Spleen (tissue), 11 donors: ENCODE results near the gene COL23A1. TPM values are rescaled to one million over a fixed set of nuclear protein-coding genes. Genes with fewer than 3 reads are reported as not detected.

Source experiments
- DNase-seq: peaks from one replicate; pipeline ENCODE4 v3.0.0-alpha.2; 2020
- H3K27ac ChIP-seq, 8 donors: fragments of 200-600 bp; sonication (generic) in 7 of 8; 1 replicate in 4 of 8; 2 replicates in 4 of 8; pipeline versions ENCODE4 v1.5.0 to v1.8.0; 2016 to 2021; ENCODE audit warnings: inconsistent platforms in 4 of 8, mild to moderate bottlenecking in 4 of 8, moderate library complexity in 1 of 8
- H3K27me3 ChIP-seq, 7 donors: fragments of 200-600 bp; sonication (generic) in 6 of 7; replicated peaks in 1 of 7; 1 replicate in 4 of 7; 2 replicates in 3 of 7; pipeline versions ENCODE4 v1.5.0 to v1.8.0; 2016 to 2021; ENCODE audit warnings: inconsistent platforms in 3 of 7, mild to moderate bottlenecking in 1 of 7
- H3K36me3 ChIP-seq, 6 donors: fragments of 200-600 bp; sonication (generic) in 5 of 6; 1 replicate in 4 of 6; 2 replicates in 2 of 6; pipeline versions ENCODE4 v1.5.0 to v1.8.0; 2016 to 2021; ENCODE audit warnings: inconsistent platforms in 2 of 6
- H3K4me1 ChIP-seq, 6 donors: fragments of 200-600 bp; sonication (generic) in 5 of 6; 1 replicate in 3 of 6; 2 replicates in 3 of 6; pipeline versions ENCODE4 v1.5.0 to v1.8.0; 2016 to 2021; ENCODE audit warnings: inconsistent platforms in 3 of 6
- H3K4me3 ChIP-seq, 8 donors: fragments of 200-600 bp; sonication (generic) in 7 of 8; 1 replicate in 4 of 8; 2 replicates in 4 of 8; pipeline versions ENCODE4 v1.5.0 to v1.8.0; 2016 to 2021; ENCODE audit warnings: inconsistent platforms in 4 of 8, mild to moderate bottlenecking in 4 of 8, moderate library complexity in 2 of 8
- H3K9me3 ChIP-seq, 8 donors: fragments of 200-600 bp; sonication (generic) in 7 of 8; 1 replicate in 4 of 8; 2 replicates in 4 of 8; pipeline versions ENCODE4 v1.5.0 to v1.8.0; 2016 to 2021; ENCODE audit warnings: inconsistent platforms in 4 of 8
- POLR2A ChIP-seq, 3 donors: fragments of 450-650 bp; IDR thresholded peaks; one replicate each; pipeline ENCODE4 v1.5.1; 2017; ENCODE audit warnings: antibody characterized with exemption in 3 of 3, mild to moderate bottlenecking in 1 of 3
- POLR2AphosphoS5 ChIP-seq, 3 donors: sonication (generic); formaldehyde crosslinking; IDR thresholded peaks; one replicate each; pipeline ENCODE4 v1.5.1; 2017; ENCODE audit warnings: antibody characterized with exemption in 3 of 3
- WGBS, 5 donors: extraction: QIAGEN DNeasy Blood & Tissue Kit in 3 of 5; methylation state at CpG; one replicate each; pipeline versions ENCODE4 v1.1.5 to v1.1.7; 2013 to 2018; 5-methylcytosine and 5-hydroxymethylcytosine counted together
- intact Hi-C: fragments of 100-400 bp; cut with DNase I; formaldehyde crosslinking; loops from one replicate; pipeline ENCODE4 v1.15.0; 2023; ENCODE audit warnings: low total_unique reads
- polyA plus RNA-seq, 3 donors: library from polyadenylated mRNA; stranded (reverse); fragments of 200-250 nt; gene quantifications; one replicate each; pipeline ENCODE4 v1.2.1, GENCODE V29; 2013
- total RNA-seq, 7 donors: library from RNA; depleted of rRNA in 3 of 7; stranded (reverse); fragments of >200 nt in 3 of 7; fragmentation: NEBNext Ultra II Directional in 4 of 7; extraction: Animal tissue kit (Norgen Biotek cat#: 25700) in 4 of 7; gene quantifications; one replicate each; pipeline versions ENCODE4 v1.1.0 to v1.2.1, GENCODE V29; 2016 to 2021
- TF ChIP-seq, protein P1 (sequence below), 11 experiments: fragments of 200-600 bp in 7 of 11; fragments of 450-650 bp in 4 of 11; sonication (generic) in 4 of 11; IDR thresholded peaks in 8 of 11; conservative IDR thresholded peaks in 3 of 11; 1 replicate in 7 of 11; 2 replicates in 4 of 11; pipeline versions ENCODE4 v1.4.0 to v1.8.0; 2016 to 2021; ENCODE audit warnings: antibody characterized with exemption in 11 of 11, inconsistent platforms in 4 of 11, mild to moderate bottlenecking in 1 of 11
- donor health status: healthy with polysubstance abuse.
- donor health status: DM: no; HTN: no; CAD: no; lungs with moderate emphysema.
- donor health status: DM: no; HTN: no; CAD: no.
- donor health status: Bipolar disorder and iron deficiency.
- donor health status: healthy.
- donor health status: DM: no; HTN: no; CAD: no.
- donor health status: DM: yes; HTN: yes; CAD: no.

Gene COL23A1
- total and polyA plus RNA-seq, 10 donors = 0.63 to 3.8 (median 1.9) TPM

DNA sequence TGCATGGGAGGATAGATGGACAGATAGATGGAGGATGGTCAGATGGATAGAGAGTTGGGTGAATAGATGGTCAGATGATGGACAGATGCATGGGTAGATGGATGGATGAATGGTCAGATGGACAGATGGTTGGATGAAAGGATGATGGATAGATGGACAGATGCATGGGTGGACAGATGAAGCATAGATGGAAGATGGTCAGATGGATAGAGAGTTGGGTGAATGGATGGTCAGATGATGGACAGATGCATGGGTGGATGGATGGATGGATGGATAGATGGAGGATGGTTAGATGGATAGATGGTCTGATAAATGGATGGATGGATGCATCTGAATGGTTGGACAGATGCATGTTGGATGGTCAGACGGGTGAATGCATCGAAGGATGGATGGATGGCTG, 70.4 kb downstream of the COL23A1 start:
- TF ChIP-seq, protein P1, sequence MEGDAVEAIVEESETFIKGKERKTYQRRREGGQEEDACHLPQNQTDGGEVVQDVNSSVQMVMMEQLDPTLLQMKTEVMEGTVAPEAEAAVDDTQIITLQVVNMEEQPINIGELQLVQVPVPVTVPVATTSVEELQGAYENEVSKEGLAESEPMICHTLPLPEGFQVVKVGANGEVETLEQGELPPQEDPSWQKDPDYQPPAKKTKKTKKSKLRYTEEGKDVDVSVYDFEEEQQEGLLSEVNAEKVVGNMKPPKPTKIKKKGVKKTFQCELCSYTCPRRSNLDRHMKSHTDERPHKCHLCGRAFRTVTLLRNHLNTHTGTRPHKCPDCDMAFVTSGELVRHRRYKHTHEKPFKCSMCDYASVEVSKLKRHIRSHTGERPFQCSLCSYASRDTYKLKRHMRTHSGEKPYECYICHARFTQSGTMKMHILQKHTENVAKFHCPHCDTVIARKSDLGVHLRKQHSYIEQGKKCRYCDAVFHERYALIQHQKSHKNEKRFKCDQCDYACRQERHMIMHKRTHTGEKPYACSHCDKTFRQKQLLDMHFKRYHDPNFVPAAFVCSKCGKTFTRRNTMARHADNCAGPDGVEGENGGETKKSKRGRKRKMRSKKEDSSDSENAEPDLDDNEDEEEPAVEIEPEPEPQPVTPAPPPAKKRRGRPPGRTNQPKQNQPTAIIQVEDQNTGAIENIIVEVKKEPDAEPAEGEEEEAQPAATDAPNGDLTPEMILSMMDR (IDR thresholded peaks at IDR 0.05 in 8 of 11, conservative IDR thresholded peaks at IDR 0.05 in 3 of 11) = no peak
- no peak for TF ChIP-seq POLR2AphosphoS5 (IDR thresholded peaks at IDR 0.05)
- no peak for TF ChIP-seq POLR2A (IDR thresholded peaks at IDR 0.05)
- peaks cover 0 to 19% (median 0%) of the 10 kb centered on the region in 7 donors for H3K27me3 ChIP-seq
- no peak overlapping the region for H3K27ac ChIP-seq
- DNase-seq = no peak
- no peaks in the 10 kb centered on the region for H3K36me3 ChIP-seq
- intact Hi-C loops = no loop called here
- no peaks in the 10 kb centered on the region for H3K9me3 ChIP-seq
- WGBS, 5 donors = 92 to 100% (median 98%) methylated on average over 2 of the region's 2 CpGs
- H3K4me1 ChIP-seq = no peaks in the 10 kb centered on the region
- no peak overlapping the region for H3K4me3 ChIP-seq

DNA sequence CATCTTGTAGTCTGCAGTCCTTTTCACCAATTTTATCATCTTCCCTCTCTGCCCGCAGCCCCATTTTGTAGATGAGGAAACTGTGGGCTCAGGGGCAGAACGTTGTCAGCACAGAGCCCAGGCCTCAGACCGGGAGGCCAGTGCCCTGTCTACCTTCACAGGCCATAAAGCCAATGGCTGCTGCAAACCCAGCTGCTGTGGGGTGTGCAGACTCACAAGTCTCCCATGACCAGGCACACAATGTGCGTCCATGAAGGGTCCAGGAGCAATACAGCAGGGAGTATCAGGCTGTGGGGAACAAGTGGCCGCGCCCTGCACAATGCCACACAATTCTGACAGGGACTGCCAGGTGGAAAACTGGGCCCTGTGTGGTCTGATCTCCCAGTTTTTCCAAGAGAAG, 71.0 kb downstream of the COL23A1 start:
- H3K27me3 ChIP-seq = peaks cover 0 to 19% (median 0%) of the 10 kb centered on the region in 7 donors
- no peaks in the 10 kb centered on the region for H3K4me1 ChIP-seq
- H3K4me3 ChIP-seq = no peak overlapping the region
- 87 to 95% (median 92%) methylated on average over 6 of the region's 6 CpGs for WGBS, 5 donors
- no peak overlapping the region for H3K27ac ChIP-seq
- intact Hi-C loops = no loop called here
- DNase-seq = no peak
- no peaks in the 10 kb centered on the region for H3K36me3 ChIP-seq
- peaks cover 0 to under 1% (median 0%) of the 10 kb centered on the region in 8 donors for H3K9me3 ChIP-seq
- TF ChIP-seq POLR2A (IDR thresholded peaks at IDR 0.05) (no peak), POLR2AphosphoS5 (IDR thresholded peaks at IDR 0.05) (no peak)
- TF ChIP-seq, protein P1 (IDR thresholded peaks at IDR 0.05 in 8 of 11, conservative IDR thresholded peaks at IDR 0.05 in 3 of 11) = no peak

DNA sequence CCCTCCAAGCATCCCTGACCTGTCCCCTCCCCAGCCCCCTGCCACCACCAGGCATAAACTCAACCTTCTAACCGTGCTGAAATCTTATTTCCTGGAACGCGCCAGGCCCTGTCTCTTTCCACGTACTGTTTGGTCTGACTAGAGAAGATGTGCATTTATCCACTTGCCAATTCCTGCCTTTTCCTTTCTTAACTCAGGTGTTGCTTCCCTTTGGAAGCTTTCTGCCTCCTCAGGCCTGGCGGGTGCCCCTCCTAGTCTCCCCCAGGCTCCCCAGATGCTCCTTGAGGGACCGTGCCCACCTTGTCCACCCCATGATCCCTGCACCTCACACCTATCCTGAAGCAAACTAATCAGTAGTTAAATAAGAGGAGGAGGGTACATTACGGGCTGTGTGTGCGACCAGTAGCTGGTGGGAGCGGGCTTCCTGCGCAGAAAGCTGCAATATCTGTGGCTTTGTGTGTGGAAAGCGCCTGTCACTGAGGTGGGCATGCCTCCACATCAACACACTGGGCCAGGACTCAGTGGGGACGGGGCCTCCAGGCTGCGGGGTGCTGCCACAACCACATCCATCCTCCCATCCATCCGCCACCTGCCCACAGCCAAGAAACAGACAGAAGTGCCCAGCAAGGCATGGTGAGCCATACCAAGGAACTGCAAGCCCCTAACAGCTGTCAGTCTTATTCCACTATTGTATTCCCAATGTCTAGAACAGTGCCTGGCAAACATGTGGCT, 73.5 kb downstream of the COL23A1 start:
- H3K9me3 ChIP-seq = peaks cover 0 to 16% (median 2%) of the 10 kb centered on the region in 8 donors
- WGBS, 5 donors = 49 to 81% (median 68%) methylated on average over 12 to 14 of the region's 14 CpGs
- peaks cover 0 to 19% (median 0%) of the 10 kb centered on the region in 7 donors for H3K27me3 ChIP-seq
- no peak overlapping the region for H3K4me3 ChIP-seq
- no peak for DNase-seq
- H3K4me1 ChIP-seq = no peaks in the 10 kb centered on the region
- no peak for TF ChIP-seq POLR2A (IDR thresholded peaks at IDR 0.05)
- TF ChIP-seq POLR2AphosphoS5 (IDR thresholded peaks at IDR 0.05) = no peak
- TF ChIP-seq, protein P1 (IDR thresholded peaks at IDR 0.05 in 8 of 11, conservative IDR thresholded peaks at IDR 0.05 in 3 of 11) = no peak
- H3K36me3 ChIP-seq = no peaks in the 10 kb centered on the region
- intact Hi-C loops = no loop called here
- no peak overlapping the region for H3K27ac ChIP-seq

DNA sequence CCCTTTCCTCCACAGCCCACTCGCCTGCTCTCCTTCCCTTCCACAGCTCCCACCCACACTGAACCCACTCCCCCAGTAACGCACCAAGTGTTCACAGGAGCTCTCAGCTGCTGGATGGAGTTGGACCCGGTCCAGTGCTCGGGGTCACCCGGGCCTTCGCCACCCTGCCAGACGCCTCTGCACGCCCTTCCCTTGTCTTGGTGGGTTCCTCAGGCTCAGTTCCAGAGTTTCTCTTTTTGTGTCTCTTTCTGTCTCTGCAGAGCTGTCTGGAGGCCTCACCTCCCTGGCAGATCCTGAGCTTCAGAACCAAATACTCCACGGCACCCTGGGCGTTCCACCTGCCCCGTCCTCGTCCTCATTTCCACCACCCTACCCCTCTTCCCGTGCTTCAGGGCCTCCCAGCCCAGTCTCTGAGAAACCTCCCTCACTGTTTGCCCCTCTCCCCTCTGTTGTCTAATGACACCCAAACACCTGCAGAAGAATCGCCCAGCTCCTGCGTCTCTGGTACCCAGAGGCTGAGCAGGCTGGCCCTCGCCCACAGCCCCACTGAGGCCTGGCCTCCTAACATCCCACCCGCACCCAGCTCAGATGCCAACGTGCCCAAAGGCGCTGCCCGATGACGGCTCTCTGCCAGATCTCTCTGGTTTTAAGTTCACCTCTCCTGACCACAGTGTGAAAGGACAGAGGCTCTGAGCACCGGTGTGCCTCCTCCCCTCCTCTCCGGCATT, 74.3 kb downstream of the COL23A1 start:
- no peak overlapping the region for H3K4me3 ChIP-seq
- H3K9me3 ChIP-seq = peaks cover 0 to 16% (median 2%) of the 10 kb centered on the region in 8 donors
- WGBS, 5 donors = 75 to 87% (median 78%) methylated on average over 23 of the region's 23 CpGs
- no peak for DNase-seq
- peaks cover 0 to 19% (median 0%) of the 10 kb centered on the region in 7 donors for H3K27me3 ChIP-seq
- no peak overlapping the region for H3K27ac ChIP-seq
- H3K36me3 ChIP-seq = no peaks in the 10 kb centered on the region
- TF ChIP-seq, protein P1 (IDR thresholded peaks at IDR 0.05 in 8 of 11, conservative IDR thresholded peaks at IDR 0.05 in 3 of 11) = no peak
- TF ChIP-seq POLR2A (IDR thresholded peaks at IDR 0.05) (no peak), POLR2AphosphoS5 (IDR thresholded peaks at IDR 0.05) (no peak)
- H3K4me1 ChIP-seq = no peaks in the 10 kb centered on the region
- intact Hi-C loops = no loop called here
